ENCODE measurements around the gene VAV2.

Gene VAV2

GRCh38 chr9:133893191-133893994 lies 98.7 kb downstream of the VAV2 start:
- H3K4me3 ChIP-seq (ENCODE audit: low read depth, low read length) = no peak overlapping the region
- no peaks in the 10 kb centered on the region for H3K36me3 ChIP-seq (ENCODE audit: insufficient read depth, low read length)
- peaks cover 2% of the 10 kb centered on the region for H3K79me2 ChIP-seq (ENCODE audit: control insufficient read depth, insufficient read depth, low read length, unreplicated experiment)
- H2AFZ ChIP-seq (ENCODE audit: low read length, unreplicated experiment) = no peak overlapping the region
- peaks cover 11% of the 10 kb centered on the region for H3K4me1 ChIP-seq (ENCODE audit: control insufficient read depth, insufficient read depth, low read length, unreplicated experiment)
- no peaks in the 10 kb centered on the region for H3K27me3 ChIP-seq (ENCODE audit: insufficient read depth, low read length)
- no peak overlapping the region for H3K27ac ChIP-seq (ENCODE audit: low read depth, low read length)

GRCh38 chr9:133892193-133892920 lies 99.8 kb downstream of the VAV2 start:
- Histone ChIP-seq H3K27ac (ENCODE audit: low read depth, low read length) (no peak overlapping the region), H3K79me2 (ENCODE audit: control insufficient read depth, insufficient read depth, low read length, unreplicated experiment) (peaks cover 2% of the 10 kb centered on the region), H2AFZ (ENCODE audit: low read length, unreplicated experiment) (no peak overlapping the region), H3K4me3 (ENCODE audit: low read depth, low read length) (no peak overlapping the region), H3K4me1 (ENCODE audit: control insufficient read depth, insufficient read depth, low read length, unreplicated experiment) (peaks cover 11% of the 10 kb centered on the region), H3K36me3 (ENCODE audit: insufficient read depth, low read length) (no peaks in the 10 kb centered on the region), H3K27me3 (ENCODE audit: insufficient read depth, low read length) (no peaks in the 10 kb centered on the region)

GRCh38 chr9:133891741-133892140 lies 100.4 kb downstream of the VAV2 start:
- no peak overlapping the region for H3K4me3 ChIP-seq (ENCODE audit: low read depth, low read length)
- H2AFZ ChIP-seq (ENCODE audit: low read length, unreplicated experiment) = no peak overlapping the region
- H3K36me3 ChIP-seq (ENCODE audit: insufficient read depth, low read length) = no peaks in the 10 kb centered on the region
- peaks cover 11% of the 10 kb centered on the region for H3K4me1 ChIP-seq (ENCODE audit: control insufficient read depth, insufficient read depth, low read length, unreplicated experiment)
- no peaks in the 10 kb centered on the region for H3K27me3 ChIP-seq (ENCODE audit: insufficient read depth, low read length)
- peaks cover 2% of the 10 kb centered on the region for H3K79me2 ChIP-seq (ENCODE audit: control insufficient read depth, insufficient read depth, low read length, unreplicated experiment)
- H3K27ac ChIP-seq (ENCODE audit: low read depth, low read length) = no peak overlapping the region

GRCh38 chr9:133890583-133890982 lies 101.5 kb downstream of the VAV2 start:
- Histone ChIP-seq H3K4me1 (ENCODE audit: control insufficient read depth, insufficient read depth, low read length, unreplicated experiment) (peaks cover 11% of the 10 kb centered on the region), H3K36me3 (ENCODE audit: insufficient read depth, low read length) (no peaks in the 10 kb centered on the region), H3K4me3 (ENCODE audit: low read depth, low read length) (no peak overlapping the region), H3K27ac (ENCODE audit: low read depth, low read length) (no peak overlapping the region), H2AFZ (ENCODE audit: low read length, unreplicated experiment) (no peak overlapping the region), H3K27me3 (ENCODE audit: insufficient read depth, low read length) (no peaks in the 10 kb centered on the region), H3K79me2 (ENCODE audit: control insufficient read depth, insufficient read depth, low read length, unreplicated experiment) (peaks cover 2% of the 10 kb centered on the region)

- peaks cover 11% of the 10 kb centered on the region for H3K4me1 ChIP-seq (ENCODE audit: control insufficient read depth, insufficient read depth, low read length, unreplicated experiment)
- peaks cover 2% of the 10 kb centered on the region for H3K79me2 ChIP-seq (ENCODE audit: control insufficient read depth, insufficient read depth, low read length, unreplicated experiment)
- H3K36me3 ChIP-seq (ENCODE audit: insufficient read depth, low read length) = no peaks in the 10 kb centered on the region
- H3K27me3 ChIP-seq (ENCODE audit: insufficient read depth, low read length) = no peaks in the 10 kb centered on the region
- no peak overlapping the region for H3K4me3 ChIP-seq (ENCODE audit: low read depth, low read length)
- no peak overlapping the region for H2AFZ ChIP-seq (ENCODE audit: low read length, unreplicated experiment)
- no peak overlapping the region for H3K27ac ChIP-seq (ENCODE audit: low read depth, low read length)
Measured at GRCh38 chr9:133889584-133890301, 102.4 kb downstream of the VAV2 start.

- no peak overlapping the region for H3K4me3 ChIP-seq (ENCODE audit: low read depth, low read length)
- peaks cover 2% of the 10 kb centered on the region for H3K79me2 ChIP-seq (ENCODE audit: control insufficient read depth, insufficient read depth, low read length, unreplicated experiment)
- H3K27ac ChIP-seq (ENCODE audit: low read depth, low read length) = no peak overlapping the region
- H3K36me3 ChIP-seq (ENCODE audit: insufficient read depth, low read length) = no peaks in the 10 kb centered on the region
- H3K27me3 ChIP-seq (ENCODE audit: insufficient read depth, low read length) = no peaks in the 10 kb centered on the region
- H3K4me1 ChIP-seq (ENCODE audit: control insufficient read depth, insufficient read depth, low read length, unreplicated experiment) = peaks cover 11% of the 10 kb centered on the region
- H2AFZ ChIP-seq (ENCODE audit: low read length, unreplicated experiment) = no peak overlapping the region
Measured at GRCh38 chr9:133888809-133889491, 103.2 kb downstream of the VAV2 start.

GRCh38 chr9:133888048-133888808 lies 103.9 kb downstream of the VAV2 start:
- no peaks in the 10 kb centered on the region for H3K36me3 ChIP-seq (ENCODE audit: insufficient read depth, low read length)
- no peaks in the 10 kb centered on the region for H3K27me3 ChIP-seq (ENCODE audit: insufficient read depth, low read length)
- H3K27ac ChIP-seq (ENCODE audit: low read depth, low read length) = no peak overlapping the region
- peaks cover 2% of the 10 kb centered on the region for H3K79me2 ChIP-seq (ENCODE audit: control insufficient read depth, insufficient read depth, low read length, unreplicated experiment)
- peaks cover 11% of the 10 kb centered on the region for H3K4me1 ChIP-seq (ENCODE audit: control insufficient read depth, insufficient read depth, low read length, unreplicated experiment)
- H3K4me3 ChIP-seq (ENCODE audit: low read depth, low read length) = no peak overlapping the region
- no peak overlapping the region for H2AFZ ChIP-seq (ENCODE audit: low read length, unreplicated experiment)

DNA sequence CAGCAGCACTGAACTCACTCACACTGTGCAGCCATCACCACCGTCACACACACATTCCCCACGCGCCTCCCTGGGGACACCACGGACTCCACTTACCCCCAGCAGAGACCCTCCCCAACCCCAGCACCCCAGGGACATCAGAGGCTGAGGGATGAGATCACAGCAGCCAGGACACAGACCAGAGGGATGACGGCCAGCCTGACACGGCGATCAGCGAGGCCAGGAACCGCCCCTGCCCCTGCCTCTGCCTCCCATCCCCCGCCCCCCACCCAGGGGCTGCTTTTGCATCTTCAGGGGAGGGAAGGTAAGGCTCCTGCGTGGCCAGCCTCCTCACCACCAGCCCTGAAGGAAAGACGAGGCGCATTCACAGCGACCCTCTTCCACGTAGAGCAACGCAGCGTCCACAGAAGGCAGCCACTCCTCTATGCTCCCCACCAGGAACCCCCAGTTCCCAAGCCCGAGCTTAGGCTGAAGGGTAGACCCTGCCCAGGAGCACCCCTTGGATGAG lies 104.5 kb downstream of the VAV2 start:
- no peak overlapping the region for H3K4me3 ChIP-seq (ENCODE audit: low read depth, low read length)
- H3K27ac ChIP-seq (ENCODE audit: low read depth, low read length) = no peak overlapping the region
- H2AFZ ChIP-seq (ENCODE audit: low read length, unreplicated experiment) = no peak overlapping the region
- no peaks in the 10 kb centered on the region for H3K36me3 ChIP-seq (ENCODE audit: insufficient read depth, low read length)
- no peaks in the 10 kb centered on the region for H3K27me3 ChIP-seq (ENCODE audit: insufficient read depth, low read length)
- H3K4me1 ChIP-seq (ENCODE audit: control insufficient read depth, insufficient read depth, low read length, unreplicated experiment) = peaks cover 11% of the 10 kb centered on the region
- peaks cover 2% of the 10 kb centered on the region for H3K79me2 ChIP-seq (ENCODE audit: control insufficient read depth, insufficient read depth, low read length, unreplicated experiment)

DNA sequence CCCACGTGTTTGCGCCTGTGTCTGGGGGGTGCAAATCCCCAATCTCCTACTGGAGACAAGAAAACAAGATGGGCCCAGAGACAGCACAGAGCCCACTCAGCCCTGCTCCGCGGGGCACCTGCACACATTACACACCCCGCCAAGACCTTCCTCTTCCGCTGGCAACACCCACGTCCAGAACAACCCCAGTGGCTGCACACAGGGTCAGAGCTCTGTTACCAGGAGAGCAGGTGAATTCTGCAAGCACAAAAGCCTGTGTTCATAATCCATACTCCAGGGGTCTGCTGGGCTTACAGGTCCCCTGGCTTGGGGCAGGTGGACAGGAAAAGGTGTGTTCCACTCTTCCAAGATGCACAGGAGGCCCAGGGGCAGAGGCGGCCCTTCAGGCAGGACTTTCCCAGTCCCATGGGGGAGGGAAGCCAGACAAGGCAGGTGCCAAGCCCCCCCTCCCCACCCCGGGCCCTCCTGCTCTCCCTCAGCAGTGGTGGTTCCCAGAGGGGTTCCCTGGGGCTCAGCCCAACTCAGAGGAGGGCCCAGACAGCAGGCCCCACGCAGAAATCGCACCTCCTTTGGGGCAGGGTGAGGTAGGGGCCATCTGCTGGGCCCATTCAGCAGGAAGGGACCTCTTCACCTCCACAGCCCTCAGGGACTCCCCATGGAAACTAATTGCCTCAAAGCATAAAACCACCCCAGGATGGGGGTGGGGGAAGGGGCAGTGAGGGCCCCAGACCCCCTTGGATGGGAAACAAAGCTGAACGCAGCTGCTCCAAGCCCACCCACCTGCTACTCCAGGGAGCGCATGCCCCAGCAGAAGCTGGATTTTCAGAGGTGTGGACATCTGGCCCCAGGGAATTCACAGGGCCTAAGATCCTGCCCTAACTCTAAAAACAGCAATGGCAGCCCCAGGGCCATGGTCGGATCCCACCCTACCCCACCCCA lies 105.3 kb downstream of the VAV2 start:
- Histone ChIP-seq H3K79me2 (ENCODE audit: control insufficient read depth, insufficient read depth, low read length, unreplicated experiment) (peaks cover 2% of the 10 kb centered on the region), H3K27ac (ENCODE audit: low read depth, low read length) (no peak overlapping the region), H3K4me3 (ENCODE audit: low read depth, low read length) (no peak overlapping the region), H3K36me3 (ENCODE audit: insufficient read depth, low read length) (no peaks in the 10 kb centered on the region), H3K27me3 (ENCODE audit: insufficient read depth, low read length) (no peaks in the 10 kb centered on the region), H3K4me1 (ENCODE audit: control insufficient read depth, insufficient read depth, low read length, unreplicated experiment) (peaks cover 11% of the 10 kb centered on the region), H2AFZ (ENCODE audit: low read length, unreplicated experiment) (no peak overlapping the region)
